K562 (cell line): ENCODE measurements around the gene AGAP3. TPM values are rescaled to one million over a fixed set of nuclear protein-coding genes. Genes with fewer than 3 reads are reported as not detected.

Experiments
- AFF1 ChIP-seq, 2 experiments: fragments of 450-650 bp; IDR thresholded peaks; 2 replicates each; pipeline ENCODE4 v1.6.1; 2018; ENCODE audit warnings: mild to moderate bottlenecking in 2 of 2, low read depth in 1 of 2; ENCODE audit not compliant: partially characterized antibody in 2 of 2
- ASH1L ChIP-seq: fragments of 450-650 bp; IDR thresholded peaks from 2 replicates; pipeline ENCODE4 v1.6.1; 2018; ENCODE audit warnings: borderline replicate concordance, mild to moderate bottlenecking, low read depth; ENCODE audit not compliant: partially characterized antibody
- CEBPZ ChIP-seq: fragments of 150-350 bp; IDR thresholded peaks from 2 replicates; pipeline ENCODE4 v1.6.1; 2014; ENCODE audit warnings: low read depth, mild to moderate bottlenecking, low read length, borderline replicate concordance
- ELF2 ChIP-seq: fragments of 250-450 bp; sonication (Bioruptor Pico); IDR thresholded peaks from 2 replicates; pipeline ENCODE4 v1.5.0; 2021; ENCODE audit warnings: mild to moderate bottlenecking
- ESRRA ChIP-seq: fragments of 450-650 bp; IDR thresholded peaks from 2 replicates; pipeline ENCODE4 v1.6.1; 2014; ENCODE audit warnings: low read depth, mild to moderate bottlenecking, moderate library complexity, borderline replicate concordance
- FOSL1 ChIP-seq: fragments of 200-800 bp; sonication (Bioruptor generic); conservative IDR thresholded peaks from 2 replicates; pipeline ENCODE4 v1.6.1; 2016; ENCODE audit warnings: missing genetic modification characterization, missing compliant biosample characterization
- MYBL2 ChIP-seq, 2 experiments: fragments of 450-650 bp in 1 of 2; sonication (generic) in 1 of 2; formaldehyde crosslinking in 1 of 2; IDR thresholded peaks; 2 replicates each; pipeline versions ENCODE4 v1.6.1 to v1.8.1; 2017 to 2022; ENCODE audit warnings: borderline replicate concordance in 1 of 2, inconsistent platforms in 1 of 2, low read depth in 1 of 2, mild to moderate bottlenecking in 1 of 2, missing genetic modification reagents in 1 of 2, moderate library complexity in 1 of 2
- MYC ChIP-seq, 2 experiments: fragments of 250-450 bp in 1 of 2; sonication (Bioruptor Pico) in 1 of 2; IDR thresholded peaks; 2 replicates each; pipeline versions ENCODE4 v1.5.1 to v1.6.1; 2012 to 2021; ENCODE audit warnings: low read depth in 2 of 2, borderline replicate concordance in 1 of 2, improper control_type of control experiment in 1 of 2, low read length in 1 of 2, mild to moderate bottlenecking in 1 of 2, moderate library complexity in 1 of 2
- NFRKB ChIP-seq: fragments of 450-650 bp; IDR thresholded peaks from 2 replicates; pipeline ENCODE4 v1.6.1; 2016; ENCODE audit warnings: low read depth
- NFYB ChIP-seq: IDR thresholded peaks from 2 replicates; pipeline ENCODE4 v1.6.1; 2011; ENCODE audit warnings: mild to moderate bottlenecking, moderate library complexity; ENCODE audit not compliant: insufficient read length; ENCODE audit errors: extremely low read depth
- POLR2G ChIP-seq: fragments of 200-400 bp; formaldehyde crosslinking; IDR thresholded peaks from 2 replicates; pipeline ENCODE4 v1.6.1; 2017; ENCODE audit warnings: low read depth, mild to moderate bottlenecking, antibody characterized with exemption, low read length, moderate library complexity
- POU5F1 ChIP-seq: fragments of 150-350 bp; IDR thresholded peaks from 2 replicates; pipeline ENCODE4 v1.6.1; 2014; ENCODE audit warnings: borderline replicate concordance, low read length, low read depth, mild to moderate bottlenecking; ENCODE audit not compliant: partially characterized antibody
- TAF15 ChIP-seq: fragments of 200-400 bp; formaldehyde crosslinking; IDR thresholded peaks from 2 replicates; pipeline ENCODE4 v1.6.1; 2017; ENCODE audit warnings: mild to moderate bottlenecking, low read depth, low read length, moderate library complexity
- ZNF174 ChIP-seq: fragments of 250-450 bp; sonication (Bioruptor Pico); IDR thresholded peaks from 2 replicates; pipeline ENCODE4 v1.4.0; 2020; ENCODE audit warnings: mild to moderate bottlenecking
- ZNF239 ChIP-seq: fragments of 250-450 bp; sonication (Bioruptor Pico); IDR thresholded peaks from 2 replicates; pipeline ENCODE4 v1.4.0; 2020; ENCODE audit warnings: mild to moderate bottlenecking
- ZNF398 ChIP-seq: fragments of 250-450 bp; sonication (Bioruptor Pico); IDR thresholded peaks from 2 replicates; pipeline ENCODE4 v1.8.0; 2021; ENCODE audit warnings: moderate library complexity, mild to moderate bottlenecking, inconsistent platforms
- ZNF586 ChIP-seq: fragments of 450-650 bp; formaldehyde crosslinking; conservative IDR thresholded peaks from 2 replicates; pipeline ENCODE4 v1.4.0; 2020; ENCODE audit warnings: mild to moderate bottlenecking, moderate library complexity
- polyA plus RNA-seq, 8 experiments: library from polyadenylated mRNA; depleted of rRNA in 4 of 8; stranded (reverse) in 5 of 8; unstranded in 3 of 8; fragments of >200 nt; fragmentation: Nextera tagmentation in 2 of 8; fragmentation: Illumina TruSeq in 1 of 8; extraction: Ambion mirVana in 2 of 8; extraction: Trizol in 1 of 8; gene quantifications; 2 replicates each; pipeline versions ENCODE4 v1.2.1 to v1.2.3, GENCODE V29; 2011 to 2014; ENCODE audit warnings: inconsistent platforms in 1 of 8, missing spikeins in 1 of 8
- total RNA-seq, 7 experiments: library from RNA; depleted of rRNA in 6 of 7; stranded (reverse); fragments of >200 nt in 6 of 7; fragmentation: Illumina TruSeq in 2 of 7; extraction: Trizol in 2 of 7; gene quantifications; 2 replicates each; pipeline versions ENCODE4 v1.2.1 to v1.2.3, GENCODE V29; 2011 to 2021; ENCODE audit warnings: low replicate concordance in 1 of 7

Gene AGAP3
- total and polyA plus RNA-seq, 9 of the 15 experiments (the other 6 are each of a cell fraction or from before 2014, with no cell fraction given) = 3.4 to 208 (median 62.2) TPM

GRCh38 chr7:151080522-151081169 lies 5.6 kb upstream of the AGAP3 start, which contains the start of gene FASTK (continued):
- TF ChIP-seq ZNF398 (CRISPR knock-in tag) = no peak
- peak; percentile 71 for TF ChIP-seq ESRRA
- TF ChIP-seq ZNF174 (CRISPR knock-in tag) = no peak
- no peak for TF ChIP-seq NFYB
- peak; percentile 92; the same call in 1 of the 2 replicates for TF ChIP-seq NFRKB
- no peak for TF ChIP-seq ZNF586 (CRISPR knock-in tag)
- TF ChIP-seq POU5F1 = peak; percentile 19
- TF ChIP-seq TAF15 = no peak
- TF ChIP-seq ASH1L = no peak
- TF ChIP-seq MYBL2 (IDR thresholded peaks at IDR 0.05; ENCODE audit: low read depth) = no peak
- no peak for TF ChIP-seq MYBL2 (CRISPR knock-in tag; IDR thresholded peaks at IDR 0.05; ENCODE audit: borderline replicate concordance)
- TF ChIP-seq MYC (IDR thresholded peaks at IDR 0.05; ENCODE audit: low read depth, low read length) = peak; percentile 72
- TF ChIP-seq MYC (CRISPR knock-in tag; IDR thresholded peaks at IDR 0.05; ENCODE audit: borderline replicate concordance, low read depth) = no peak
- peak in 1 of 2 experiments; percentile 91 for TF ChIP-seq AFF1 (IDR thresholded peaks at IDR 0.05; ENCODE audit: low read depth in 1 of 2, partially characterized antibody in 2 of 2)
- TF ChIP-seq POLR2G = peak; percentile 97
- peak; percentile 31; the same call in 1 of the 2 replicates for TF ChIP-seq FOSL1 (tag)
- no peak for TF ChIP-seq CEBPZ
- TF ChIP-seq ZNF239 (CRISPR knock-in tag) = no peak
- TF ChIP-seq ELF2 = peak; percentile 52; the same call in 1 of the 2 replicates
